ENCODE data around the gene MYRFL. TPM values are rescaled to one million over a fixed set of nuclear protein-coding genes. Genes with fewer than 3 reads are reported as not detected.
A peak's percentile ranks its signal among the peaks of the same experiment; 100 is the strongest.
"Not testable (repeated sequence)": the region's sequence is repeated elsewhere in the genome, so short reads cannot be mapped to it uniquely, and the experiment has no call there.

The MYRFL gene
- polyA plus RNA-seq, 1 donor: 14.9 TPM

- peak; percentile 61 to 85 for DNase-seq
- Histone ChIP-seq H3K27ac (ENCODE audit: low read length) (peak overlapping the region; percentile 87), H3K9me3 (ENCODE audit: control insufficient read depth, low read depth, low read length) (no peaks in the 10 kb centered on the region), H3K4me1 (ENCODE audit: control insufficient read depth, insufficient read depth, low read length) (peaks cover 71% of the 10 kb centered on the region), H3K27me3 (ENCODE audit: control insufficient read depth, insufficient read depth, low read length) (no peaks in the 10 kb centered on the region), H3K4me3 (ENCODE audit: low read length) (no peak overlapping the region), H3K36me3 (ENCODE audit: control insufficient read depth, insufficient read depth, low read length) (no peaks in the 10 kb centered on the region)
- WGBS (ENCODE audit: insufficient coverage, low lambda C conversion rate): no CpG with 5 or more reads among the region's 4 CpGs
Observed at GRCh38 chr12:69837657-69838415, 12.8 kb downstream of the MYRFL start.

DNA sequence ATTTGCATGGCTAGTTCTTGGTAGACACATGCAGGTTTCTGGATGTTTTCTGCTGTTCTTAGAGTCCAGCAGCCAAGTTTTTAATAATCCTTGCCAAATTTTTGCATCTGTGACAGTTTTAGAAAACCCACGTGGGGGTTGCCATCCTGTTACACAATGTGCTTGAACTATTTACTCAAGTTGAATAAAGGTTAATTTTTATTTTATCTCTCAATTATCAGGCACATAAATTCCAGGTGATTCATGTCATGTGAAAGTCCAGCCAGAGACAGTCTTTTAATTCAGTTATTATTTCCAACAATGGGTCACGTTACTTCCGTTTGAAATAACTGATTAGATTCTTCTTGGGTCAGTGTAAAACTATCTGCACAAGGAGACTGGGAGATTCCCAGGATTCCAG is 15.7 kb downstream of the MYRFL start:
- Histone ChIP-seq H3K4me3 (ENCODE audit: low read length) (no peak overlapping the region), H3K27me3 (ENCODE audit: control insufficient read depth, insufficient read depth, low read length) (no peaks in the 10 kb centered on the region), H3K36me3 (ENCODE audit: control insufficient read depth, insufficient read depth, low read length) (no peaks in the 10 kb centered on the region), H3K27ac (ENCODE audit: low read length) (peak overlapping the region; percentile 43), H3K9me3 (ENCODE audit: control insufficient read depth, low read depth, low read length) (no peaks in the 10 kb centered on the region), H3K4me1 (ENCODE audit: control insufficient read depth, insufficient read depth, low read length) (peaks cover 55% of the 10 kb centered on the region)
- peak; percentile 65 to 84 for DNase-seq
- no CpG with 5 or more reads among the region's 3 CpGs for WGBS (ENCODE audit: insufficient coverage, low lambda C conversion rate)

DNA sequence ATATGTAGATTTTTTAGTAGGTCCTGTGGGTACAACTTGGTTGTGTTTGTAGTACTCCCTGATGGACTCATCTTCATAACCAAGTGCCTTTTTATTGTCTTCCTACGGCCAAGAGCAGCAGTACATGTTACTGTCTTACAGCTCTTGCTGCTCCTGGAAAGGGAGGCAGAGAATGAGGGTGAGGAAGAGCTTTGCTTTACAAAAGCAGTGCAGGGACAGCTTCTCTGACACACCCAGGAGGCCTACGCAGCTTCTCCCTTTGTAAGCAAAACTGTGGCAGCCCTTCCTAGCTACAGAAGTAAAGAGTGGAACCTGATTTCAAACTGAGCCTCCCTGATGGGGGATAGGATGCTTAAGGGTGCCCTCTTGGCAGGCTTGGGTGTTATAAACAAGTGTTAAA is 18.6 kb downstream of the MYRFL start:
- Histone ChIP-seq H3K36me3 (ENCODE audit: control insufficient read depth, insufficient read depth, low read length) (no peaks in the 10 kb centered on the region), H3K27me3 (ENCODE audit: control insufficient read depth, insufficient read depth, low read length) (no peaks in the 10 kb centered on the region), H3K27ac (ENCODE audit: low read length) (no peak overlapping the region), H3K4me3 (ENCODE audit: low read length) (no peak overlapping the region), H3K4me1 (ENCODE audit: control insufficient read depth, insufficient read depth, low read length) (peaks cover 29% of the 10 kb centered on the region), H3K9me3 (ENCODE audit: control insufficient read depth, low read depth, low read length) (no peaks in the 10 kb centered on the region)
- no peak for DNase-seq
- WGBS (ENCODE audit: insufficient coverage, low lambda C conversion rate): no CpG with 5 or more reads among the region's 2 CpGs

- no peaks in the 10 kb centered on the region for H3K9me3 ChIP-seq (ENCODE audit: control insufficient read depth, low read depth, low read length)
- DNase-seq: no peak
- H3K27me3 ChIP-seq (ENCODE audit: control insufficient read depth, insufficient read depth, low read length): no peaks in the 10 kb centered on the region
- no peak overlapping the region for H3K27ac ChIP-seq (ENCODE audit: low read length)
- no peak overlapping the region for H3K4me3 ChIP-seq (ENCODE audit: low read length)
- no CpG with 5 or more reads among the region's 7 CpGs for WGBS (ENCODE audit: insufficient coverage, low lambda C conversion rate)
- no peaks in the 10 kb centered on the region for H3K36me3 ChIP-seq (ENCODE audit: control insufficient read depth, insufficient read depth, low read length)
- peaks cover 23% of the 10 kb centered on the region for H3K4me1 ChIP-seq (ENCODE audit: control insufficient read depth, insufficient read depth, low read length)
Observed at GRCh38 chr12:69844416-69844815, 19.4 kb downstream of the MYRFL start.

DNA sequence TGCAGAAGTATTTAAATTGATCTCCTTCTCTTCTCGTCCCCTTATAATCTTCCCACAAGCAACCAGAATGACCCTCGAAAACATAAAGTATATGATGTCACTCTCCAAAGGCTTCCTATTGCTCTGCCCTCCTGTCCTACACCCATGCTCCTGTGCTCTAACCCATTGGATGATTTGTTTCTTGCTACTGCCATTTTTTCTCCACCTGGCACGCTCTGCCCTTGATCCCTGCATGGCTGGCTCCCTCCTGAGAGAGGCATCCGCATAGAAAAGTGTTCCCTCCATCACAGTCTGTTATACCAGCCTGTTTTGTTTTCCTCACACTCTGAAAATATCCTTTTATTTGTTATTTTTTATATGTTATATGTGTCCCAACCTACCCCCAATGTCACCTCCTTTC is 19.8 kb downstream of the MYRFL start:
- H3K27me3 ChIP-seq (ENCODE audit: control insufficient read depth, insufficient read depth, low read length): no peaks in the 10 kb centered on the region
- H3K4me1 ChIP-seq (ENCODE audit: control insufficient read depth, insufficient read depth, low read length): peaks cover 21% of the 10 kb centered on the region
- H3K9me3 ChIP-seq (ENCODE audit: control insufficient read depth, low read depth, low read length): no peaks in the 10 kb centered on the region
- 100% methylated on average over 1 of the region's 4 CpGs for WGBS (ENCODE audit: insufficient coverage, low lambda C conversion rate)
- no peak for DNase-seq
- no peaks in the 10 kb centered on the region for H3K36me3 ChIP-seq (ENCODE audit: control insufficient read depth, insufficient read depth, low read length)
- H3K27ac ChIP-seq (ENCODE audit: low read length): no peak overlapping the region
- H3K4me3 ChIP-seq (ENCODE audit: low read length): no peak overlapping the region

GRCh38 chr12:69846976-69847375 is 21.9 kb downstream of the MYRFL start:
- DNase-seq: no peak

DNA sequence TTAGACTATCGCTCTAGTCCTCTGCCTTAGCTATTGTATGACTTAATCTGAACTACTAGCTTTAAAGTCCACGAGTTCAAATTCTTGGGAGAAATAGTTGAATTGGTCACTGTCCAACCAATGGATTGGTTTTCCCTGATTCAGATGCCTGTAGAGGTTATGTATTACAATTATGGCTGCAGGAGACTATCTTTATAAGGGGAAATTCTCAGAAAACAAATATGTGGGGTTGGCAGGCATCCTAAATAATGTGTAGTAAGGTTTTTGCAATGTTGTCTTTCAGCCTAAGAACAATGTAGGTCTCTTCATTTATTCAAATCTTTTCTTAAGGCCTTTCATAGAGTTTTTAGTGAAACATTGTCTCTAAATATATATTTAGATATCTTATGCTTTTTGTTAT is 26.9 kb downstream of the MYRFL start:
- Histone ChIP-seq H3K9me3 (ENCODE audit: control insufficient read depth, low read depth, low read length) (peaks cover 16% of the 10 kb centered on the region), H3K27me3 (ENCODE audit: control insufficient read depth, insufficient read depth, low read length) (no peaks in the 10 kb centered on the region), H3K27ac (ENCODE audit: low read length) (no peak overlapping the region), H3K4me3 (ENCODE audit: low read length) (no peak overlapping the region), H3K36me3 (ENCODE audit: control insufficient read depth, insufficient read depth, low read length) (no peaks in the 10 kb centered on the region), H3K4me1 (ENCODE audit: control insufficient read depth, insufficient read depth, low read length) (no peaks in the 10 kb centered on the region)
- no peak for DNase-seq
- WGBS (ENCODE audit: insufficient coverage, low lambda C conversion rate): 100% methylated on average over 1 of the region's 2 CpGs

More at GRCh38 chr12:69846976-69847375, 21.9 kb downstream of the MYRFL start:
- H3K36me3 ChIP-seq (ENCODE audit: control insufficient read depth, insufficient read depth, low read length): no peaks in the 10 kb centered on the region
- peaks cover 4% of the 10 kb centered on the region for H3K4me1 ChIP-seq (ENCODE audit: control insufficient read depth, insufficient read depth, low read length)
- no peak overlapping the region for H3K4me3 ChIP-seq (ENCODE audit: low read length)
- no peaks in the 10 kb centered on the region for H3K9me3 ChIP-seq (ENCODE audit: control insufficient read depth, low read depth, low read length)
- no peaks in the 10 kb centered on the region for H3K27me3 ChIP-seq (ENCODE audit: control insufficient read depth, insufficient read depth, low read length)
- H3K27ac ChIP-seq (ENCODE audit: low read length): no peak overlapping the region

DNA sequence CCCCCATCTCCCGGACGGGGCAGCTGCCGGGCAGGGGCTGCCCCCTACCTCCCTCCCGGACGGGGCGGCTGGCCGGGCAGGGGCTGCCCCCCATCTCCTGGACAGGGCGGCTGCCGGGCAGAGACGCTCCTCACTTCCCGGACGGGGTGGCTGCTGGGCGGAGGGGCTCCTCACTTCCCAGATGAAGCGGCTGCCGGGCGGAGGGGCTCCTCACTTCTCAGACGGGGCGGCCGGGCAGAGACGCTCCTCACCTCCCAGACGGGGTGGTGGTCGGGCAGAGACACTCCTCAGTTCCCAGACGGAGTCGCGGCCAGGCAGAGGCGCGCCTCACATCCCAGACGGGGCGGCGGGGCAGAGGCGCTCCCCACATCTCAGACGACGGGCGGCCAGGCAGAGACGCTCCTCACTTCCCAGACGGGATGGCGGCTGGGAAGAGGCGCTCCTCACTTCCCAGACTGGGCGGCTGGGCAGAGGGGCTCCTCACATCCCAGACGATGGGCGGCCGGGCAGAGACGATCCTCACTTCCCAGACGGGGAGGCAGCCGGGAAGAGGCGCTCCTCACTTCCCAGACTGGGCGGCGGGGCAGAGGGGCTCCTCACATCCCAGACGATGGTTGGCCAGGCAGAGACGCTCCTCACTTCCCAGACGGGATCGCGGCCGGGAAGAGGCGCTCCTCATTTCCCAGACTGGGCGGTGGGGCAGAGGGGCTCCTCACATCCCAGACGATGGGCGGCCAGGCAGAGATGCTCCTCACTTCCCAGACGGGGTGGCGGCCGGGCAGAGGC is 28.3 kb downstream of the MYRFL start:
- H3K4me3 ChIP-seq (ENCODE audit: low read length): not testable (repeated sequence)
- WGBS (ENCODE audit: insufficient coverage, low lambda C conversion rate): no CpG with 5 or more reads among the region's 61 CpGs

DNA sequence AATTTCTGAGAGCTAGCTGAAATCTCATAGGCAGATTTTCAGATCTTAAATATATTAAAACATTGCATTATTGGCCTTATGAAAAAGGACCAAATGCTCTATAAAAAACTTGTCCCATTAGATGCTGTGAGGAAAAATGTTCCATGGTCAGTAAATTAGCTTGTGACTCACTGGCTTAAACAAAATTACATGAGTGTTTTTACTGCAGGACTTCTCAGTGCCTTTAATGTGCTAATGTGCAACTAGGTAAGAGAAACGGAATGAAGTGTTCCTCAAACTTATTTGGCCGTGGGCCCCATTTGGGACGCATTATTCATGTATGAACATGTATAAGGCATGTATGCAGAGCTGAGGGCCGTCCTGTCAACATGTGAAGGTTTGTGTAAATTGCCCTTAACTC is 41.7 kb downstream of the MYRFL start:
- peaks cover 4% of the 10 kb centered on the region for H3K36me3 ChIP-seq (ENCODE audit: control insufficient read depth, insufficient read depth, low read length)
- DNase-seq: no peak
- no peak overlapping the region for H3K4me3 ChIP-seq (ENCODE audit: low read length)
- no peaks in the 10 kb centered on the region for H3K27me3 ChIP-seq (ENCODE audit: control insufficient read depth, insufficient read depth, low read length)
- H3K9me3 ChIP-seq (ENCODE audit: control insufficient read depth, low read depth, low read length): no peaks in the 10 kb centered on the region
- no CpG with 5 or more reads among the region's 4 CpGs for WGBS (ENCODE audit: insufficient coverage, low lambda C conversion rate)
- H3K27ac ChIP-seq (ENCODE audit: low read length): no peak overlapping the region
- H3K4me1 ChIP-seq (ENCODE audit: control insufficient read depth, insufficient read depth, low read length): no peaks in the 10 kb centered on the region

More for the DNA sequence above, 28.3 kb downstream of the MYRFL start:
- not testable (repeated sequence) for H3K4me1 ChIP-seq (ENCODE audit: control insufficient read depth, insufficient read depth, low read length); H3K27me3 ChIP-seq (ENCODE audit: control insufficient read depth, insufficient read depth, low read length); DNase-seq; H3K36me3 ChIP-seq (ENCODE audit: control insufficient read depth, insufficient read depth, low read length); H3K27ac ChIP-seq (ENCODE audit: low read length)
- H3K9me3 ChIP-seq (ENCODE audit: control insufficient read depth, low read depth, low read length): peaks cover 16% of the 10 kb centered on the region

GRCh38 chr12:69868695-69869094 is 43.7 kb downstream of the MYRFL start:
- WGBS (ENCODE audit: insufficient coverage, low lambda C conversion rate): no CpG with 5 or more reads among the region's 9 CpGs
- H3K9me3 ChIP-seq (ENCODE audit: control insufficient read depth, low read depth, low read length): no peaks in the 10 kb centered on the region

More at GRCh38 chr12:69868695-69869094, 43.7 kb downstream of the MYRFL start:
- H3K4me3 ChIP-seq (ENCODE audit: low read length): no peak overlapping the region
- H3K27ac ChIP-seq (ENCODE audit: low read length): no peak overlapping the region
- no peak for DNase-seq
- H3K36me3 ChIP-seq (ENCODE audit: control insufficient read depth, insufficient read depth, low read length): peaks cover 4% of the 10 kb centered on the region
- H3K27me3 ChIP-seq (ENCODE audit: control insufficient read depth, insufficient read depth, low read length): no peaks in the 10 kb centered on the region
- H3K4me1 ChIP-seq (ENCODE audit: control insufficient read depth, insufficient read depth, low read length): no peaks in the 10 kb centered on the region
